Right ventricle myocardium superior (tissue), 1 donor: ENCODE results near the gene SSUH2. TPM values are rescaled to one million over a fixed set of nuclear protein-coding genes. Genes with fewer than 3 reads are reported as not detected.
"Not testable (repeated sequence)": the region's sequence is repeated elsewhere in the genome, so short reads cannot be mapped to it uniquely, and the experiment has no call there.

Experiments used
- ATAC-seq: fragments of 200-7000 bp; cut with Tn5 transposase; one replicate; pipeline ENCODE4 v1.9.1; 2020; ENCODE audit warnings: mild to moderate bottlenecking; ENCODE audit not compliant: poor library complexity
- DNase-seq: peaks from one replicate; pipeline ENCODE4 v3.0.0-alpha.2; 2020
- intact Hi-C: fragments of 100-400 bp; cut with DNase I; formaldehyde crosslinking; loops from one replicate; pipeline ENCODE4 v1.11.2; 2022
- total RNA-seq: library from RNA; stranded (reverse); fragmentation: NEBNext Ultra II Directional; extraction: Animal tissue kit (Norgen Biotek cat#: 25700); gene quantifications from one replicate; pipeline ENCODE4 v1.2.1, GENCODE V29; 2021
- donor health status: DM: no; HTN: yes; CAD: no; lungs with severe emphysema.

SSUH2 gene
- total RNA-seq, 1 donor from 2014 or later: 1.00 TPM

- no peak for DNase-seq
- intact Hi-C loops: loop anchor here (10.0 kb wide), 1 partner anchor 102 kb away; the partner anchor contains the start of gene OXTR
- no peak for ATAC-seq
Observed at GRCh38 chr3:8662594-8662993, 18.0 kb upstream of the SSUH2 start.

- intact Hi-C loops: loop anchor here (10.0 kb wide), 1 partner anchor 104 kb away; the partner anchor contains the start of gene OXTR
- ATAC-seq (peak; percentile 13), DNase-seq (no peak)
Observed at GRCh38 chr3:8660175-8661118, 15.8 kb upstream of the SSUH2 start.

- ATAC-seq: no peak
- no peak for DNase-seq
- intact Hi-C loops: no loop called here
Observed at GRCh38 chr3:8659242-8659641, 14.6 kb upstream of the SSUH2 start.

- intact Hi-C loops: no loop called here
- ATAC-seq (peak; percentile 84), DNase-seq (peak; percentile 90)
Observed at GRCh38 chr3:8658306-8659212, 14.0 kb upstream of the SSUH2 start.

DNA sequence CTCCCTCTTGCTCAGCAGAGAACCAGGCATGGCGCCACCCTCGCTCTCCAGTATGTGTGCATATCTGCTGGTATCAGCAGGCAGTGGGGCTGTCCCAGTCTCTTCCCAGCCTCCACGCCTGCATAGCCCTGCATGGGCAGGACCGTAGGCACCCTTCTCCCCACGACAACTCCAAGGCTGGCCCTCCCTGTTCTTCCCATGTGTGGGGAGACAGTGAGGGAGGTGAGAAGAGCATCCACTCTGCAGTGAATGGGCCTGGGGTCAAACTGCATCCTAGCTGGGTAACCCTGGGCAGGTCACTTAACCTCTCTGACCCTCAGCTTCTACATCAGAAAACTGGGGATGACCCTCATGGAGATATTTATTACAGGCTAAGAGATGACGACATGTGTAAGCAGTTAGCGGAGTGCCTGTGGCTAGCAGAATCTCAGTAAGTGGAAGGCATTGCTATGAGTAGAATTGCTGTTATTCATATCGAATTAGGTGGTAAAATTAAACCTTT lies 13.3 kb upstream of the SSUH2 start:
- DNase-seq: no peak
- intact Hi-C loops: no loop called here
- peak; percentile 23 for ATAC-seq

- DNase-seq (no peak), ATAC-seq (no peak)
- intact Hi-C loops: no loop called here
Observed at GRCh38 chr3:8656240-8656639, 11.6 kb upstream of the SSUH2 start.

- ATAC-seq (no peak), DNase-seq (no peak)
- intact Hi-C loops: no loop called here
Observed at GRCh38 chr3:8655387-8655835, 10.8 kb upstream of the SSUH2 start.

GRCh38 chr3:8654572-8655329 lies 10.2 kb upstream of the SSUH2 start:
- DNase-seq, intact Hi-C loops, ATAC-seq: not testable (repeated sequence)

DNA sequence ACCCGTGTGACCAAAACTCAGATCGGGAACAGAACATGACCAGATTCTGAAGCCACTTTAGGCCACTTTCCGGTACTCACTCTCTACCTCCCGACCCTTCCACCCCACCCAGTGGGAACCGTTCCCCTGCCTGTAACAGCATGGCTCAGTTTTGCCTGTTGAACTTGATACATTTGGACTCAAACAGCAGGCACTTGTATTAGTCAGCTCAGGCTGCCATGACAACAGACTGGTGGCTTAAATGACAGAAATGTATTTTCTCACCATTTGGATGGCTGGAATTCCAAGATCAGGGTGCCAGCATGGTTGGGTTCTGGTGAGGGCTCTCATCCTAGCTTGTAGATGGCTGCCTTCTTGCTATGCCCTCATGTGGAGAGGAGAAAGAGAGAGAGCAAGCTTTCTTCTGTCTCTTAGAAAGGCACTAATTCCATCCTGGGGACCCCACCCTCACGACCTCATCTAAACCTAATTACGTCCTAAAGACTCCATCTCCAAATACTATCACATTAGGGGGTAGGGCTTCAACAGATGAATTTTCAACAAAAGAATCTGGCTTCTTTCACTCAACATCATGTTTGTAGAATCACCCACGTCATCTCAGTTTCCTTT lies 9.3 kb upstream of the SSUH2 start:
- no peak for ATAC-seq
- DNase-seq: no peak
- intact Hi-C loops: no loop called here

DNA sequence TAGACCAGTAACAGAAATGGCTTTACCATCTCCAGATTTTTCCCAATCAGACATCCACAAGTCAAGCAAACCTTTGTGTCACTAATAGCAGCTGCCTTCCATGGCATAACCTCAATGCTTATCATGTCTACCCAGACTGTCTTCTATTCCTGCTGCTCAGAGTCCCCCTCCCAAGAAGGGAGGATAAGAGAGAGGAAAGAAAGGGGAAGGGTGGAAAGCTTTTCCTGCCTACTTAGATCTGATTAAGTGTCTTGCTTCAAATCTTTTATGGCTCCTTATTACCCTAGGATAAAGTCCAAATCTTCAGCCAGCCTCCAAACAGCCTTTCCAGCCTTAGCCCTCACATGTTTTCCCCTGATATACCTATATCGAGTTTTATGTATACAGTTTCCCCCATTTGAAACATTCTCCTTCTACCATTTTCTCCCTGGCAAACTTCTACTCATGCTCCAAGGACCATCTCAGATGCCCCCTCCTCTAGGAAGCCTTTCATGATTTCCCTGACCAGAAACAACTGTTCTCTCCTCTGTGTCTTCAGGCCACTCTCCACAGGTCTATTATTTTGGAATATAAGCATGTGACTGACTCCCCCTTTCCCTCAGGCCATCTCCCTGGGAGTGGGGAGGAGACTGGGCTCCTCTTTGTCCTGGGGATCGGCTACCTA lies 7.9 kb upstream of the SSUH2 start:
- intact Hi-C loops: no loop called here
- DNase-seq (no peak), ATAC-seq (no peak)

DNA sequence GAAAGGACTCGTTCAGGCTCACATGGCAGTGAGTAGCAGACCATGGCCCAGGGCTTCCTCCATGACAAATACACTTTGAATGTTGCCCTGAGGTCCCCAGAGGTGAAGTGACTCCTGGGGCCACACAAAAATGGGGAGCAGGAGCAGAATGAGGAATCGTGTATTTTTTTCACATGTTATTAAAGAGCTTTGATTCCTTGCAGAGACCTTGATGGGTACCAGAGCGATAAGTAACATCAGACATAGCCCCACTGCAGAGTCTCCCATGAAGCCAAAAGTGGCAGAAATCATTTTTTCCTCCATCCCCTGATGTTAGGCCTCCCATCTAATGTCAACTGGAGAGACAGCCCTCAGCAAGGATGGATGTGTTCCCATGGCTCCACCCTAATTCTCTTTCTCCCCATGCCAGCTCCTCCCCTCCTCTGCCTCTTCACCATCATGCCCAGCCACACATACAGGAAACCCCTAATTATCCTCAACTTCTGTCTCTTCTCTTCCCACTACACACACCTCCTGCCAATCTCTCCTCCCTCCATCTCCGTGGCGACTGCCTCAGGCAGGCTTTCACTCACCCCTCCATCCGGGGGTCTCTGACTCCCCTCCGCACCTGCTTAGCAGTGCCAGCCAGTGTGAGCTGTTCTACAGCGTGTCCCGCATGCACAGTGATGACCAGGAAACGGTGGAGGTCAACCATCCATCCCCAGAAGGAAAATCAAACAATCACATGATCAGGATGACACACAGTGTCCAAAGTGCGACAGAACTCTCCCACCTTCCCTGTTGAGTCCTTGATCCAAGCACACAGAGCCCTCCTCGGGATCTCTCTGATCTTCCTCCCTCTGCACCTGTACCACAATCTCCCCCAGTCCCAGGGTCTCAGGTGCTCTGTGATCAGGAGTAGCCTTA lies 7.1 kb upstream of the SSUH2 start:
- intact Hi-C loops: no loop called here

GRCh38 chr3:8650583-8651416 lies 6.2 kb upstream of the SSUH2 start:
- DNase-seq: no peak
- intact Hi-C loops: no loop called here
- ATAC-seq: no peak

More for the DNA sequence above, 7.1 kb upstream of the SSUH2 start:
- DNase-seq (no peak), ATAC-seq (no peak)

- intact Hi-C loops: no loop called here
- ATAC-seq (no peak), DNase-seq (no peak)
Observed at GRCh38 chr3:8649757-8650156, 5.2 kb upstream of the SSUH2 start.

DNA sequence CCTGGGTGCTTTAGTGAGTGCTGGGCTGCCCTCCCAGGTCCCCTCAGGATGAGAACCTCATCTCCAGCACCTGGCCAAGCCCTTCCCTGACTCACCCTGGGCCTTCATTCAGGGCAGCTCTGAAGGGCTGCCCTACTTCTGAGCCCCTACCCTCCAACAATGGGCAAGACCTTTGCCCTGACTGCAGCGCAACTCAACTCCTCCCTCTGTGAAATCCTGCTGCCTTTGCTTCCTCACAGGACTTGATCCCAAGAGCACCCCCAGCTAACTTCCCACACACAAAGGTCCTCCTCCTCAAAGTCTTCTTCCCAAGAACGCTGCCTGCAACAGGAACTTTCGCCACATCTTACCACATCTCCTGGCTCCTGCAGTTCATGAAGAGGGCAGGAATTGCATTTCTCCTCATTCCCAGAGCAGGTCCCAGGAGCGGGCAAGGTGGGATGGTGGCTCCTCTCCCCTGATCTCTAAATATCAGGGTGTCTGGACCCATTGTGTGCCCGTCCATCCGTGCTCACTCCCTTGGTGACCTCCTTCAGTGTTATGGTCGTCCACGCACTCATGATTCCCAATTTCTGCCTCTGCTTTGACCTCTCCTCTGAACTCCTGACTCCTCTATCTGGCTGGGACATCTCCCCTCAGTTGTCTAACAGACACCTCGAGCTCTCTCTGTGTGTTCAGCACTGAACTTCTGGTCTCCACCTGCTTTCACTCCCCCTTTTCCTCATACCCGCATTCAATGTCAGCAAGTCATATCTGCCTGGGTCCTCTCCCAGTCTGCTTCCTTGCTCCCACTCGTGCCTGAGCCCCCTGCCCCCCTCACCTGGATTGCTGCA lies 4.5 kb upstream of the SSUH2 start:
- no peak for DNase-seq
- intact Hi-C loops: no loop called here
- ATAC-seq: no peak
